B cell (primary cell): ENCODE measurements around the gene GALNT6.

Experiments
- EZH2 ChIP-seq: IDR thresholded peaks from 2 replicates; pipeline ENCODE4 v1.6.1; 2012; ENCODE audit warnings: borderline replicate concordance, low read depth, mild to moderate bottlenecking, moderate library complexity, low read length; ENCODE audit not compliant: insufficient read depth, poor library complexity, severe bottlenecking
- TF ChIP-seq, protein P1 (sequence below): fragments of 200-600 bp; IDR thresholded peaks from one replicate; pipeline ENCODE4 v1.8.0; 2022; ENCODE audit warnings: antibody characterized with exemption, mild to moderate bottlenecking

DNA sequence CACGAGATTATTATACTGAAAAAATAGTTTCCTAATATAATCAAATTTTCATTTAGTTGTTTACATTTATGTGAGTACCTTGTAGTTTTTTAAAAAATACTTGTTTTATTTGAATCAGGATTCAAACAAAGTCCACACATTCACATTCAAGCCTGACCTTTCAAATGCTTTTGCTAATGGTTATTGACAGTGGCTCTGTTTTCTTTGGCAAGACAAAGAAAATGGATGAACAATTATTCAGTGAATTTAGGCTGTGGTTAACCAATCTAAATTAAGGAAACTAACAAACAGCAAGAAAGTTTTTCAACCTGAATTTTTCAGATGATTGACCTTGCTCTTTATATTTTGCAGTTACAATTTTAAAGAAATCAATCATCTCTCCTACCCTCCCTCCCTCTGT is 43.1 kb upstream of the GALNT6 start:
- TF ChIP-seq, protein P1, sequence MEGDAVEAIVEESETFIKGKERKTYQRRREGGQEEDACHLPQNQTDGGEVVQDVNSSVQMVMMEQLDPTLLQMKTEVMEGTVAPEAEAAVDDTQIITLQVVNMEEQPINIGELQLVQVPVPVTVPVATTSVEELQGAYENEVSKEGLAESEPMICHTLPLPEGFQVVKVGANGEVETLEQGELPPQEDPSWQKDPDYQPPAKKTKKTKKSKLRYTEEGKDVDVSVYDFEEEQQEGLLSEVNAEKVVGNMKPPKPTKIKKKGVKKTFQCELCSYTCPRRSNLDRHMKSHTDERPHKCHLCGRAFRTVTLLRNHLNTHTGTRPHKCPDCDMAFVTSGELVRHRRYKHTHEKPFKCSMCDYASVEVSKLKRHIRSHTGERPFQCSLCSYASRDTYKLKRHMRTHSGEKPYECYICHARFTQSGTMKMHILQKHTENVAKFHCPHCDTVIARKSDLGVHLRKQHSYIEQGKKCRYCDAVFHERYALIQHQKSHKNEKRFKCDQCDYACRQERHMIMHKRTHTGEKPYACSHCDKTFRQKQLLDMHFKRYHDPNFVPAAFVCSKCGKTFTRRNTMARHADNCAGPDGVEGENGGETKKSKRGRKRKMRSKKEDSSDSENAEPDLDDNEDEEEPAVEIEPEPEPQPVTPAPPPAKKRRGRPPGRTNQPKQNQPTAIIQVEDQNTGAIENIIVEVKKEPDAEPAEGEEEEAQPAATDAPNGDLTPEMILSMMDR: no peak
- TF ChIP-seq EZH2: no peak
